HPDE6-E6E7 (cell line): ENCODE results near the gene LRIG1.

ENCODE experiments used
- DNase-seq: peaks from one replicate; pipeline ENCODE4 v3.0.0; 2011; ENCODE audit warnings: missing footprints; ENCODE audit errors: extremely low spot score

LRIG1 gene

GRCh38 chr3:66470956-66471686, 29.7 kb downstream of the LRIG1 start:
- no peak for DNase-seq

DNA sequence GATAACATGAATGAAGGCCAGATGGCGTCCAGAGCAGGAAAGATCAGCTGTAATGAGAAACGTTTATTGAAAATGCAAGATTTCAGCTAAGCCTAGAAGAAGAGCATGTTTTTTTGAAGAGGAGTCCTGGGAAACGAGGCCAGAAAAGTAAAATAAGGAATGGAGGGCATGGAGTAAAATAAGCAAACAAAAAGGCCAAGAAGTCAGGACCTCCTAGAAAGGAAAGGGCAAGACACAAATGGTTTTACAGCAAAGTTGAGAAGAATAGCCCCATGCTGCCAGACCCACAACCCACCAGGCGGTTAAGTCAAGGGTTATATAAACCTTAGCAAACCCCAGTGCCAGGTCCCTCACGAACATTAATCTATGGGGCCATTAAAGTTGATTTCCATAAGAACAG, 30.5 kb downstream of the LRIG1 start:
- no peak for DNase-seq

DNA sequence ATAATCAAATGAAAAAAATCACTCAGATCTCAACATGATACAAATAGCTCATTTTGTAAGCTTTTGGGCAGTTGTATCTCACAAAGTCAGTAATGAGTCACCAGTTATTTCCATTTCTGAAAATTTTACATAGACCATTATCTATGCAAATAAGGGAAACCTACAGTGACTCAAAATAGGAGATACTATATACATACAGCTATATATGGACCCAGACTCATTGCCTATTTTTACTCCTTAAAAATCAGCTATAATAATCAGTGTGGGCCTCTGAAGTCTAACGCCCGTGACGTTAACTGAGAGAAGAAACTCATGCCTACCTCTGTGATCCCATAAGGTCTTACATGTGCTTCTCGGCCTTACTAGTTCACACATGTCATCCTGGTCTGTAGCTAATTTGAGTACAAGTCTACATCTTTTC, 31.6 kb downstream of the LRIG1 start:
- DNase-seq, result no peak

DNA sequence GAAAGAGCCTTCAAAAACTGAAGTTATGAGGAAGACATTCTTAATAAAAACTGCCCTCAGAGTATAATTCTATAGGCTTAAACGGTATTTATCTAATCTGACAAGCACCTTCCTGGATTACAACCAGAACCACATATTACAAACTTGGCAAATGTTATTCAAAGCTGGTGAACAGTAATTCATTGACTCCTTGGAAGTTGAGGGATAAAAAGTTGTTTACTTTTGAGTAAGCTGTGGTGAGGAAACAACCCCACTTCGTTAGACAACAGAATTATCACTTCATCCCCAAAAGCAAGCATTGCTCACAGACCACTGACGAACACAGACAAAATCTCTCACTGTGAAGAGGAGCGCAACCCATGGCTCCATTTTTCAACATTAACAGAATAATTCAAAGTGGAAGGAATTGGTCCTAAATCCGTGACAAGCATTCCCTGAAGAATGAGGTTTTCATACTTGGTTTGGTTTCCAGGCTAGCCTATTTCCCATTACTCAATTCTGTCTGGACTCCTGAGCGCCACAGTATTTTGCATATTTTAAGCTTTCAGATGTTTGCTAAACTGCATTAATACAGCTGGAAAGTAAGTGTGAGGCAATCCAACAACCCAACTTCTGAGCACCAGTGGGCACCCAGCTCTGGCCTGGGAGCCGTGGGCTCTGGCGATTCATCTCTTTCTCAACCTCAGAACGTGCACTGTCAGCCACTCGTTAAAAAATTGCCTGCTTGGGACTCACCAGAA, 32.7 kb downstream of the LRIG1 start:
- no peak for DNase-seq

DNA sequence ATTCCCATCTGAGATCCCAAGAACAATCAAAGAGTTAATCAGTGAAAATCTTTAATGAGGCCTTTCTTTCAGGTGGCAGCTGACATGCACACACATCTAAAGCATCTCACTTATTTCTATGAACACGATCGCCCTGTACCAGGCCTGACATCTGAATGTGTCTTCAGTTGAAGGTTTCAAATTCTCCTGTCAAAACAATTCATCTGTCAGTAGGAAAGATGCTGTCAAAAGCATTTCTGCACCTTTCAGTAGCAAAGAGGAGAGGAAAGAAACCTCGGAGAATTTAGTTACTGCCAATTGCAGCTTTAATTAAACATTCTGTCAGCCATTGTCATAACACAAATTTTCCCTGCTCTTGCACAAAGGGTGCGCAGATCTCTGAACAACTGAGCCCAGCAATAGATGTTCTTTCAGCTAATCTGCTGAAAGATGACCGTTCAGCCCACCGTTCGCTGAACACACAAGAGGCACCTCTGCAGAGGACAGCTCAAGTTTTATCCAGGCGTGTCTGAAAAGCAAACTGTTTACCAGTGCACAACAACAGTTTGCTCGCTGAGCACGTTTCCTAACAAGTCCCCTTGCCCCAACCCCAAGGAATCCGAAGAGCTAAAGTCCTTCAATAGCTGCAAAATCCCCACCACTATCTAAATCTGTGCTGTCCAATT, 34.1 kb downstream of the LRIG1 start:
- no peak for DNase-seq

DNA sequence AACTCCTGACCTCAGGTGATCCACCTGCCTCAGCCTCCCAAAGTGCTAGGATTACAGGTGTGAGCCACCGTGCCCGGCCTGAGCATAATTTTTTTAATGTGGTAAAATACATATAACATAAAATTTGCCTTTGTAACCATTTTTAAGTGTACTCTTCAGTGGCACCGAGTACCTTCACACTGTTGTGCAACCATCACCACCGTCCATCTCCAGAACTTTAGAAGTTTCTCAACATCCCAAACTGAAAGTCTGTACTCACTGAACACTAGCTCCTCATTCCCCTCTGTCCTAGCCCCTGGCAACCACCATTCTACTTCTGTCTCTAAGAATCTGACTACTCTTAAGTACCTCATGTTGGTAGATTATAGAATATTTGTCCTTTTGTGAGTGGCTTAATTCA, 35.2 kb downstream of the LRIG1 start:
- no peak for DNase-seq

DNA sequence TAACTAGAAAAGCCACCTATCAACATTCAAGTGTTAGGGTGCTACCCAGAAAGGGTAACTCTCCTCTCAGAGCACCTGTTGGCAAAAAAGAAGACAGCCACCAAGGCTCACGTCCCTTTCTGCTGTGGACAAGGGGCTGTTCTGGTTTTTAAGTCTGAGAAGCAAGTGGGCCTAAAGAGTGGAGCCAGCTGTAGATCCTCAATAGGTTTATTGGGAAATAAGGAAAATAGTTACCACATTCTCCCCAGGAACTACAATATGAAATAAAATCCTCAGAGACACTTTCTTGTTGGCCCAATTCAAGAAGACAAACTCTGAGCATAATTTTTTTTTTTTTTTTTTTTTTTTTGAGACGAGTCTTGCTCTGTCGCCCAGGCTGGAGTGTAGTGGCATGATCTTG, 35.8 kb downstream of the LRIG1 start:
- no peak for DNase-seq

DNA sequence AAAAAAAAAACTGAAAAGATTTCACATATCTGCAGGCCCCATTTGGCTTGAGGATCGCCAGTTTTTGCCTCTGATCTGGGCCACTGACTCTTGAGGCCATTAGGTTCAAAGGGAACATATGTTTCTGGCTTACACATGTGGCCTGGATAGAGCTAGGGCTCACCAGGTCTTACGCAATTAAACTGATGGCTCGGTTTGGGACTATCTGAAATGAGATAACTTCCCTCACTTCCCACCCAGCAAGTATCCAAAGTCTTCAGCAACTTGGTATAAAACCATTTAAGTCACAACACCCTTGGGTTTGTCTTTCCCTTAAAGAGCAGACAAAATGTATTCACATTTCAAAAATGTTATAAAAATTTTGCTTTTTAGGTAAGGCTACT, 36.3 kb downstream of the LRIG1 start:
- no peak for DNase-seq

GRCh38 chr3:66463730-66464511, 36.9 kb downstream of the LRIG1 start:
- DNase-seq, result no peak

DNA sequence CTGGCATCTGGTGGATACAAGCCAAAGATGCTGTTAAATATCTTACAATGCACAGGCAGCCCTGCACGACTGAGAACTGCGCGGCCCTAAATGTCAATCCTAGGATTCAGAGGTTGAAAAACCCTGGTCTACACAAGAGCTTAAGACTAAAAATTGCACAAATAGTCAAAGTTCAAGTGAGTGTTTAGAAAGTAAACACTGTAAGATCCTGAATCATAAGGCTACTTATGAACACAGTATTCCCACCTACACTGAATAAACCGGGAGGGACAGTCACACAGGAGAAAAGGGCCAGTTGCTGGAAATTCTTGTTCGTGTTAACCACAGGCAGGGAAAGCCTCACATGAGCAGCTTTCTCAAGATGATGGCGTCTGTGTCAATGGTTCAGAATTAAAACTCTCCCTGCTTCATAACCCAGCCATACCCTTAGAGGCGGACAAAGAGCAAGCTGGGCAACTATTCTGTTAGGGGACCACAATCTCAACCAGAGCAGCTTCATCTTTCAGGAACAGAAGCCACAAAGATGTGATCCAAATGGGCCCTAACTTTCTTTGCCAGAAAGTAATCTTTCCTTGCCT, 37.7 kb downstream of the LRIG1 start:
- DNase-seq, result no peak

- no peak for DNase-seq
Measured at GRCh38 chr3:66457252-66457651, 43.6 kb downstream of the LRIG1 start.

- DNase-seq, result no peak
Measured at GRCh38 chr3:66456711-66457173, 44.1 kb downstream of the LRIG1 start.

DNA sequence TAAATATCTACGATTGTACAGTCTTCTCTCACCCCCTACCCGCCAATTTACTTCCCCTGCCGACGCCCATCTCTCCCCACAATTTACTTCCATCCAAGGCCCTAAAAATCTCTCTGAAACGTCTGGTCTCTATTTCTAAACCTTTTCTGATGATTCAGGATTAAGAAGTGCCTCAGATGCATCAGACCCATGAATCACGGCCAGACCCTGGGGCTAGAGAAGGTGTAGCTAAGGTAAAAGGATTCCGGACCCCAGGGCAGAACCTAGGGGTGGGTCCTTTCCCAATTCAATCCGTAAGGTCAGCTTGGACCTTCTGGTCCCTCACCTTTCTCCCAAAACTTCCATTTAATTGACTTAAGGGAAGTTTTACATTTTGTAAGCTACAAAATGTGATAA, 46.4 kb downstream of the LRIG1 start:
- no peak for DNase-seq

- no peak for DNase-seq
Measured at GRCh38 chr3:66453651-66454463, 47.0 kb downstream of the LRIG1 start.

- no peak for DNase-seq
Measured at GRCh38 chr3:66452303-66453011, 48.4 kb downstream of the LRIG1 start.

DNA sequence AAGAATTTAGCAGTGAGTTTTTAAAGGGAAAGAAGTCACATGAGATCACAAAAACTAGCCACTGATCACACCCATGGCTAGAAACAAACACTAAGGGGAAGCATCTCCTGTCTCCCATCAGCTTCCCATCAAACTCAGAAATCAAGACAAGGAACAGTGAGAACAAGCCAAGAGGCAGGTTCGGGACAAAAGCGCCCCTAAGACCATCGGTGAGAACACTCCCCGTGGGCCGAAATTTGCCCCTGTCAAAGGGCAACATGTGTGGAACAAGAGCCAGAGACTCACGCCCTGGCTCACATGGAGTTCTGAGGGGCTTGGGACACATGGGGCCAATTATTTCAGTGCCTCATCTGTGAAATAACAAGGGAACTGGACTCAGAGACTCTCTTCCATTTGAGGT, 49.1 kb downstream of the LRIG1 start:
- no peak for DNase-seq

- DNase-seq, result no peak
Measured at GRCh38 chr3:66450390-66451022, 50.3 kb downstream of the LRIG1 start.

DNA sequence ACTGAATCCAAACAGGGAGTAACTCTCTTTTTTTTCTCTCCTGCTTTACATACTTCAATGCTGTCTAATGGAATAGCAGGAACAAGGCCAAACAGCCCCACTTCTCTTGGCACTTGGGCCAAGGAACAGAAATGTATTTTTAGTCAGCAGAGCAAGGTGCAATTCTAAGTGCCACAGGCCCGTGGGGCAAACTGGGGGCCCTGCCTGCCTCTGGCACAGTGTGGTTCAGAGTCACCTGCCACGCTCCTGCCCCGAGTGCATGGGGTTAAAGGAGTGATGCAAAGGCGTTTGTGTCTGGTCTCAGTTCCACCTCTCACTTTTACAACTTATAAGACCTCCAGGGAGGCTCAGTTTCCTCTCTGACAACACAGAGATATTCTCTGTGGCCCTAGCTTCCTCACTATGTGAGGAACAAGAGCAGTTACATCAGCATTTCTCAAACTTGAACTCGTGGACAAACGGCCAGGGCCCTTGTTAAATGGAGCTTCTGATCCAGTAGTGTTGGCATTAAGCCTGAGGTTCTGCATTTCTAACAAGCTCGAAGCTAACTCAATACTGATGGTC, 51.3 kb downstream of the LRIG1 start:
- DNase-seq, result no peak

DNA sequence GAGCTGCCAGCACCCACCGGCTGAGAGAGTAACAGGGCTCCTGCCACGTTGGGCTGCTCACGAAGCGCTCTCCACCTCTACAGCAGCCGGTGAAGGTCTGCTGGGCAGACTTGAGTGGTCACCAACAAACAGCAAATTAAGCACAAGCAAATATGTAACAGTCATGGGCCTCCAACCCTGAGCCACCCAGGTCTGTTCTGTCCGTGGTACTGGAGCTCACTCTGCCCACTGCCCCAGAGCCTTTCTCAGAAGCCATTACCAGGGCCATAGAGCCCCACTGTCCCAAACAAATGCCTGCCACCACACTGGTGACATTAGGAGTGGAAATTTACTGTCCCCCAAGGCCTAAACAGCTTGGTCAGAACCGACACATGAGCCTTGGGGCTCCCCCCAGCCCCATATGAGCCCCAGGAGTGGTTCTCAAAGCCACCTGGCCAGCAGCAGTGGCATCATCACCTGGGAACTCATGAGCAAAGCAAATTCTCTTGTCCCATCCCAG, 56.6 kb downstream of the LRIG1 start:
- DNase-seq, result no peak
